HG03439 (cell line): Measurements from ENCODE around the gene MT1F.

Experiments
- ATAC-seq: cut with Tn5 transposase; IDR thresholded peaks from one replicate; pipeline ENCODE4 v1.9.1; 2021; ENCODE audit warnings: mild to moderate bottlenecking, moderate library complexity; ENCODE audit not compliant: unreplicated experiment

Gene MT1F

GRCh38 chr16:56625140-56625942, 32.4 kb upstream of the MT1F start, which contains the start of gene MT1E:
MT1E (plus strand) TSS chr16:56625781; CDS start chr16:56625852, 71 bp downstream.
- no peak for ATAC-seq

- no peak for ATAC-seq
Measured at GRCh38 chr16:56625943-56626654, 31.7 kb upstream of the MT1F start.

- no peak for ATAC-seq
Measured at GRCh38 chr16:56626685-56627084, 31.1 kb upstream of the MT1F start.

GRCh38 chr16:56628486-56629350, 29.0 kb upstream of the MT1F start:
- ATAC-seq: no peak

- ATAC-seq: no peak
Measured at GRCh38 chr16:56629531-56629930, 28.2 kb upstream of the MT1F start.

- ATAC-seq: peak; percentile 72
Measured at GRCh38 chr16:56630134-56630533, 27.6 kb upstream of the MT1F start.

- no peak for ATAC-seq
Measured at GRCh38 chr16:56631197-56631596, 26.6 kb upstream of the MT1F start.

GRCh38 chr16:56631832-56632155, 26.0 kb upstream of the MT1F start:
- no peak for ATAC-seq

- no peak for ATAC-seq
Measured at GRCh38 chr16:56632156-56632847, 25.5 kb upstream of the MT1F start, which contains the start of gene MT1M. MT1M (plus strand) TSS chr16:56632659; CDS start chr16:56632732, 73 bp downstream.

GRCh38 chr16:56632848-56633365, 24.9 kb upstream of the MT1F start:
- no peak for ATAC-seq

- ATAC-seq: no peak
Measured at GRCh38 chr16:56633535-56633934, 24.2 kb upstream of the MT1F start.

GRCh38 chr16:56634715-56635440, 22.9 kb upstream of the MT1F start:
- no peak for ATAC-seq

- no peak for ATAC-seq
Measured at GRCh38 chr16:56635441-56635967, 22.3 kb upstream of the MT1F start.

- no peak for ATAC-seq
Measured at GRCh38 chr16:56636616-56637413, 20.9 kb upstream of the MT1F start.

GRCh38 chr16:56637814-56638750, 19.7 kb upstream of the MT1F start, which contains the start of gene MT1A:
MT1A (plus strand) TSS chr16:56638666; CDS start chr16:56638739, 73 bp downstream.
- no peak for ATAC-seq

GRCh38 chr16:56639045-56639444, 18.7 kb upstream of the MT1F start:
- no peak for ATAC-seq

GRCh38 chr16:56640076-56640475, 17.7 kb upstream of the MT1F start:
- ATAC-seq: no peak

GRCh38 chr16:56641166-56641565, 16.6 kb upstream of the MT1F start:
- no peak for ATAC-seq
